ENCODE data around the gene NPAS3.

The NPAS3 gene

DNA sequence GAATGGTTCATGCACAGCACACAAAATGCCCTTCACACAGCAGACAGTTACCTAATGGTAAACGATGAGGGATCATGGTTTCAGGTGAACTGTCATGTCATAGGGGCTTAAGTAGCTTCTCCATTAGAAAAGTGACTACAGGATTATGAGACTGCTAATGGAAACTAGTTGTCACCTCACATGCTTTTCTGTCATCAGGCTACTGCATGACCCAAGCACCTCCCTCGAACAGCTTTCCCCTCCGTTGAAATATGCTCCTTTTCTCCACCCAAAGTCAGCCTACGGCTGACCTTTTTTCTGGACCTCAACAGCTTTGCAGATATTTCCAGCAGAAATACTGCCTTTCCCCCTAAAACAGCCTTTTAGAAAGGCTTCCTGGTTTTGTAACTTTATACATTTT, 544.9 kb downstream of the NPAS3 start:
- CTCF ChIA-PET, result interaction anchor here (1.3 kb wide), 1 partner anchor 29 kb away, joined by 3 read pairs; no protein-coding TSS in a partner anchor
- TF ChIP-seq, protein P1, sequence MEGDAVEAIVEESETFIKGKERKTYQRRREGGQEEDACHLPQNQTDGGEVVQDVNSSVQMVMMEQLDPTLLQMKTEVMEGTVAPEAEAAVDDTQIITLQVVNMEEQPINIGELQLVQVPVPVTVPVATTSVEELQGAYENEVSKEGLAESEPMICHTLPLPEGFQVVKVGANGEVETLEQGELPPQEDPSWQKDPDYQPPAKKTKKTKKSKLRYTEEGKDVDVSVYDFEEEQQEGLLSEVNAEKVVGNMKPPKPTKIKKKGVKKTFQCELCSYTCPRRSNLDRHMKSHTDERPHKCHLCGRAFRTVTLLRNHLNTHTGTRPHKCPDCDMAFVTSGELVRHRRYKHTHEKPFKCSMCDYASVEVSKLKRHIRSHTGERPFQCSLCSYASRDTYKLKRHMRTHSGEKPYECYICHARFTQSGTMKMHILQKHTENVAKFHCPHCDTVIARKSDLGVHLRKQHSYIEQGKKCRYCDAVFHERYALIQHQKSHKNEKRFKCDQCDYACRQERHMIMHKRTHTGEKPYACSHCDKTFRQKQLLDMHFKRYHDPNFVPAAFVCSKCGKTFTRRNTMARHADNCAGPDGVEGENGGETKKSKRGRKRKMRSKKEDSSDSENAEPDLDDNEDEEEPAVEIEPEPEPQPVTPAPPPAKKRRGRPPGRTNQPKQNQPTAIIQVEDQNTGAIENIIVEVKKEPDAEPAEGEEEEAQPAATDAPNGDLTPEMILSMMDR (IDR thresholded peaks at IDR 0.05; ENCODE audit: control extremely low read depth, extremely low read depth, low read depth, missing control alignments), result no peak
- no peak for DNase-seq (ENCODE audit: extremely low spot score)
- POLR2A ChIA-PET, result no interaction called here

DNA sequence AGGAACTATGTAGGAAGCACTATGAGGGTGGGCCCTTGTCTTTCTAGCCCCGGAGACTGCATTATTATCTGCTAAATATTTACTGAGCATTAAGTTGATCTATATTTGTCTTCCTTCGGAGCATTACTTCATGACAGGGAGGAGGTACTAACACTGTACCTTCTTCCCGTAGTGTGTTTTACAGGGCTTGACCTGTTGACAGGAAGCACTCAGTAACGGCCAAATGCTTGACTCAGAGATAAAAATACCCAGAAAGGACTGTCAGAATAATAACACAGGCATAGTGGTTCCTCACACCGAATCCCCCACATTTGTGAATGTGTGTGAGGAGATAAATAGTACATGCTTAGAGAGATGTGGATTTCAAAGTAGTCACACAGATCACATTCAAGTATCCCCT, 545.6 kb downstream of the NPAS3 start:
- CTCF ChIA-PET, result no interaction called here

DNA sequence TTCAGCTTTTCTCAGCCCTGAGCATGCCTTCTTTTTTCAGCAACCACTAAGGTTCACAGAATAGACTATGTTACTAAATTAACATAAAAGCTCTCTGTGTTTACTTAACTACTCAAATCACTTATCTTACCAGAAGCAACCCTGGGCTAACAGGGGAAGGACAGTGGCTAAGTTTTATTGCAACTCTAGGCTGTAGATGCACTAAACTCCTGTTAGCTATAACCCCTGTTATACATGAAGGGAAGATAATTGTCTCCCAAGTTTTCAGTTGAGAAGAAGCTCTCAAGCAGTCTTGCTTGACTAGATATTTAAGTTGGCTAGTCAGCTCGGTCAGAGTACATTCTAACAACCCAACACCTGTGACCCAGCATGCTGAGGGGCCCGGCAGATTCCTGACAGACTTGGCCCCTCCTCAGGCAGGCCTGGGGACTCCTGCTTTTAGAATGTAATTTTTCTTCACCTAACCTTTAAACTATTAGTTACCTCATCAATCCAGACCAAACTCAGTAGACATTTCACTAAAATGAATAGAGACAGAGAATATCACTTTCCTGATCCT, 547.7 kb downstream of the NPAS3 start:
- ChIA-PET POLR2A (no interaction called here), CTCF (interaction anchor here (1.3 kb wide), 1 partner anchor 17 kb away, joined by 4 read pairs; no protein-coding TSS in a partner anchor)
- DNase-seq (ENCODE audit: extremely low spot score), result no peak
- TF ChIP-seq, protein P1 (IDR thresholded peaks at IDR 0.05; ENCODE audit: control extremely low read depth, extremely low read depth, low read depth, missing control alignments), result no peak

More for the DNA sequence above, 545.6 kb downstream of the NPAS3 start:
- DNase-seq (ENCODE audit: extremely low spot score), result no peak
- POLR2A ChIA-PET, result no interaction called here
- TF ChIP-seq, protein P1 (IDR thresholded peaks at IDR 0.05; ENCODE audit: control extremely low read depth, extremely low read depth, low read depth, missing control alignments), result no peak

DNA sequence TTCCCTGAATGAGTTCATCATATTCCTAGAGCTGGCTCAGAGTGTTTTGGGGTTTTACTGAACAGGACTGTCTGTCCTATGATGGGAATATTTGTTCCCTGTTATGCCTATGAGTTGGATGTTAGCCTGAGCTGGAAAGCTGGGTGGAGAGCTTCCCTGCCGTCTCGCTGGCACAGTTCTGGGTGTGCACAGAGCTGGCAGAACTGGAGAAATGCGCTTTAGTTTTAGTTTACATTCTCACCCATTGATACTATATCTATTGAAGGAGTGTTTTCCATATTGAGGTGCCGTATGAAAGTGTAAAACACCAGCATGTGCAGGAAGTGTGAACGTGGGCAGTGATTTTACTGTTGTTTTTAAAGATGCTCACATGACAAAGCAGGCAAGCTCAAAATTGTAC, 549.9 kb downstream of the NPAS3 start:
- ChIA-PET CTCF (interaction anchor here (0.8 to 1.2 kb wide), 2 partner anchors 13 to 16 kb away, joined by 3 to 5 read pairs; no protein-coding TSS in a partner anchor), POLR2A (no interaction called here)
- TF ChIP-seq, protein P1 (IDR thresholded peaks at IDR 0.05; ENCODE audit: control extremely low read depth, extremely low read depth, low read depth, missing control alignments), result no peak

DNA sequence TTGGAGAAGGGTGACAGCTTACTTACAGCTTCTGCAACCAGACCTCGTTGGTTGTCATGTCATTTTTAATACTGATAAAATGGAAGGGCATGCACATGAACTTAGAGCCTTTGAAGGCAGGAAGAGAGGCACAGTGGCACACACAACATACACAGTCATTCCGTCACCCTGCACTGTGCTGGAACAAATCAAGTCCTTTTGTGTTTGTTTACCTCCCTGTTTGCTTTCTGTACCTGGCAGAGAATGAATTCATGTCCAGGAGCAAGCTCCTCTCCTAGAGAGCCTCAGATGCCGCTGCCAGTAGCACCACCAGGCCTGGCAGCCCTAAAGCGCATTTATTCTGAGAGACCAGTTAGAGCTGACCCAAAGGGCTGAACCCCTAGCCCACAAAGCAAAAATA, 551.9 kb downstream of the NPAS3 start:
- TF ChIP-seq, protein P1 (IDR thresholded peaks at IDR 0.05; ENCODE audit: control extremely low read depth, extremely low read depth, low read depth, missing control alignments), result no peak
- POLR2A ChIA-PET, result no interaction called here
- CTCF ChIA-PET, result interaction anchor here (1.9 kb wide), 1 partner anchor 10 kb away, joined by 6 read pairs; no protein-coding TSS in a partner anchor
- DNase-seq (ENCODE audit: extremely low spot score), result no peak

More for the DNA sequence above, 549.9 kb downstream of the NPAS3 start:
- no peak for DNase-seq (ENCODE audit: extremely low spot score)

DNA sequence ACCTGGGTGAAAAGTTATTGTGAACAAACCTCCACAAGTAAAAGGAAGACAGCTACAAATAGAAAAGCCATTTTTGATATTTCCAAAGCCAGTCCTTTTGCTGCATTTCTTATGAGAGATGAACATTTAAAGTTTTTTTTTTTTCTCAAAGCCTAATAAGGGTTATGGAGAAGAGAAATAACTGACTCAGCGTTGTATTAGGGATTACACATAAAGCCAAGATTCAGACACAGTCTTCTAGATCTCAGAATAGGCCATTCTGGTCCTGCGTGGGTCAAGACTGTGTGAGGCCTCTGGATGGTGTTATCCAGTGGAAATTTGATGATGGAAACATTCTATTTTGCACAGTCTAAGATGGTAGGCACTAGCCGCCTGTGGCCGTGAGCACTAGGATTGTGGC, 552.4 kb downstream of the NPAS3 start:
- ChIA-PET CTCF (interaction anchor here (1.9 kb wide), 1 partner anchor 9 kb away, joined by 6 read pairs; no protein-coding TSS in a partner anchor), POLR2A (no interaction called here)
- no peak for DNase-seq (ENCODE audit: extremely low spot score)
- TF ChIP-seq, protein P1 (IDR thresholded peaks at IDR 0.05; ENCODE audit: control extremely low read depth, extremely low read depth, low read depth, missing control alignments), result no peak
